Prostate gland (tissue), 2 donors: ENCODE results near the gene HS3ST6.

Experiments
- POLR2A ChIP-seq: fragments of 450-650 bp; IDR thresholded peaks from one replicate; pipeline ENCODE4 v1.6.1; 2016; ENCODE audit warnings: antibody characterized with exemption, mild to moderate bottlenecking
- TF ChIP-seq, protein P1 (sequence below), 4 experiments: fragments of 200-600 bp in 2 of 4; fragments of 450-650 bp in 2 of 4; sonication (generic) in 2 of 4; IDR thresholded peaks; 1 replicate in 3 of 4; 2 replicates in 1 of 4; pipeline ENCODE4 v1.5.1; 2016 to 2019; ENCODE audit warnings: antibody characterized with exemption in 4 of 4, mild to moderate bottlenecking in 2 of 4, moderate library complexity in 2 of 4

DNA sequence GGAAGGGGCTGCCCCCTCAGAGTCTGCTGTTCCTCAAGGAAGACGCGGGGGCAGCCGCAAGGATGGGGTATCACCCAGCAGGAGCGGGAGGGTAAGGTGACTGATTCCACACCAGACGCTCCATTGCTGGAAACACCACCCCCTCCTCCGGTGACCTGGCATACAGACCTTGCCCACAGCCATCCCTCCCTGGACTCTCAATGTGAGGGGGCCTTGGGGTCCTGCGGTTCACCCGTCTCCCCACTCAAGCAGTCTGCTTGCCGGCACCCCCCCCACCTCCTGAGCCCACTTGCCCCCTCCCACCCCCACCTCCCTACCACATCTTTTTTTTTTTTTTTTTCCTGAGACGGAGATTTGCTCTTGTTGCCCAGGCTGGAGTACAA lies 12.1 kb upstream of the HS3ST6 start:
- TF ChIP-seq, protein P1, sequence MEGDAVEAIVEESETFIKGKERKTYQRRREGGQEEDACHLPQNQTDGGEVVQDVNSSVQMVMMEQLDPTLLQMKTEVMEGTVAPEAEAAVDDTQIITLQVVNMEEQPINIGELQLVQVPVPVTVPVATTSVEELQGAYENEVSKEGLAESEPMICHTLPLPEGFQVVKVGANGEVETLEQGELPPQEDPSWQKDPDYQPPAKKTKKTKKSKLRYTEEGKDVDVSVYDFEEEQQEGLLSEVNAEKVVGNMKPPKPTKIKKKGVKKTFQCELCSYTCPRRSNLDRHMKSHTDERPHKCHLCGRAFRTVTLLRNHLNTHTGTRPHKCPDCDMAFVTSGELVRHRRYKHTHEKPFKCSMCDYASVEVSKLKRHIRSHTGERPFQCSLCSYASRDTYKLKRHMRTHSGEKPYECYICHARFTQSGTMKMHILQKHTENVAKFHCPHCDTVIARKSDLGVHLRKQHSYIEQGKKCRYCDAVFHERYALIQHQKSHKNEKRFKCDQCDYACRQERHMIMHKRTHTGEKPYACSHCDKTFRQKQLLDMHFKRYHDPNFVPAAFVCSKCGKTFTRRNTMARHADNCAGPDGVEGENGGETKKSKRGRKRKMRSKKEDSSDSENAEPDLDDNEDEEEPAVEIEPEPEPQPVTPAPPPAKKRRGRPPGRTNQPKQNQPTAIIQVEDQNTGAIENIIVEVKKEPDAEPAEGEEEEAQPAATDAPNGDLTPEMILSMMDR (IDR thresholded peaks at IDR 0.05) = no peak
- TF ChIP-seq POLR2A = no peak
